HG03095 (cell line): Measurements from ENCODE around the gene ARHGAP24.
"Not testable (repeated sequence)": the region's sequence is repeated elsewhere in the genome, so short reads cannot be mapped to it uniquely, and the experiment has no call there.

ENCODE experiments used
- ATAC-seq: cut with Tn5 transposase; IDR thresholded peaks from one replicate; pipeline ENCODE4 v1.9.1; 2021; ENCODE audit warnings: moderate library complexity; ENCODE audit not compliant: unreplicated experiment

The ARHGAP24 gene

DNA sequence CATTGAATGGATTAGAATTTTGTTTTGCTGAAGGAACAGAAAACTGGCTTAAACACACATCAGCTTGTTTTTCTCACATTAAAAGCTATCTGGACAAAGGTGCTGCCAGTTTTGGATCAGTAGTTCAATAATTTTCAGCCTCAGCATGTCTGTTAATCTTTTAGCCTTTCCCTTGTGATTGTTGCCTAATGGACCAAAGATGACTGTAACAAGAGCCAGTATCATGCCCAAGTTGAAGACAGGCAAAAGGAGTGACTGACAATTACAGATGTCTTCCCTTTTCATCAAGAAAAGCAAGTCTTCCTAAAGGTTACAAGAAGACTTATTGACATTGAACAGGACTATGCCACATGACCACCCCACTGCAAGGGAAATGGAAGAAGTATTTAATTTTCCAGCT lies 465.2 kb downstream of the ARHGAP24 start:
- no peak for ATAC-seq

DNA sequence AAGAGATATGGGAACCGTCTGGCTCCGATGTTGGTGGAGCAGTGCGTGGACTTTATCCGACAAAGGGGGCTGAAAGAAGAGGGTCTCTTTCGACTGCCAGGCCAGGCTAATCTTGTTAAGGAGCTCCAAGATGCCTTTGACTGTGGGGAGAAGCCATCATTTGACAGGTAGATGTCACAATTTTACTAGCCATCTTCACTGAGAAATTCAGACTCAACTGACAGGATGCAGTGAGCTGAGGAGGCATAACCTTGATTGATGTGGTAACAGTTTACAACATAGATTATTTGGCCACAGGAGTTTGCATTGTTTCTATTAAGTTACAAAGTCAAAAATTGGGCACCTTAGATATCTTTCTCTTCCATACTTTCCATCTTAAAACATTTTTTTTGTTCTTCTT lies 467.2 kb downstream of the ARHGAP24 start:
- no peak for ATAC-seq

DNA sequence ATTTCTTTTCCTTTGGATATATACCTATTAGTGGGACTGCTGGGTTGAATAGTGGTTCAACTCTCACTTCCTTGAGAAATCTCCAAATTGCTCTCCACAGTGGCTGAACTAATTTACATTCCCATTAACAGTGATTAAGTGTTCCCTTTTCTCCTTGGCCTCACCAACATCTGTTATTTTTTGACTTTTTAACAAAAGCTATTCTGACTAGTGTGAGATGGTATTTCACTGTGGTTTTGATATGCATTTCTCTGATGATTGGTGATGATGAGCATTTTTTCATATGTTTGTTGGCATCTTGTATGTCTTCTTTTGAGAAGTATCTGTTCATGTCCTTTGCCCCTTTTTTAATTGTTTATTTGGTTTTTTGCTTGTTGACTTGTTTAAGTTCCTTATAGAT lies 471.9 kb downstream of the ARHGAP24 start:
- no peak for ATAC-seq

DNA sequence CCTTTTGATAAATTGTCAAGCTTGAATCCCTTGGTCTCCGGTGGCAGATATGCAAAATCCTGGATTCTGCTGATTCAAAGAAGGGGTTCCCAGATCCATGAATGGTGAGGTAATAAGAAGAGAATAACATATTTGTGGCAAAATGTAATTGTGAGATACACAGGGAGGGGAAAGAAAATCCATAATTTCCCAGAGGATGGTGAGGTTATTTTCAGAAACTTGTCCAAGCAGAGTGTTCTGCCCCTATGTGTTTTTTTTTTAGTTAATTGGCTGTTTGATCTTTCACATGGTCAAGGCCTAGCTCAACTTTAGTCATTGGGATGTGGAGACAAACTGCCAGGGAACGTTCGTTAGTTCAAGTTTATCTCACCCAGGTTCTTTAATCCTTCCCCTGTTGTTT lies 476.1 kb downstream of the ARHGAP24 start:
- no peak for ATAC-seq

DNA sequence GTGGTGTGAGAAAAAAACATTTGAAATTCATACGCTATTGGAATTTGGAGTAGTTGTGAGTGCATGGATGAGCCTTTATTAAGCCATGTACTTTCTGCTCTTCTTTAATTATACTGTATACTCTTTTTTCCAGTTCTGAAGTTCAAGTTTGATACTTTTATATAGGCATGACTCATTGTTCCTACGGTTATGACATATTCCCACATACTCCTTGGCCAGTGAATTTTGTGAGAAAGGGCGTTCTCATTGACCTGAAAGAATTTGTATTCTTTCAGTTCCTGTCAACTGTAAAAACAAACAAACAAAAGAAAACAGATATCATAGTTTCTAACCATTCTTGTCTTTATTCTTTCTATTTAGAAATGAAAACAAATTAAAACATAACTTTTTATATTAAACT lies 477.6 kb downstream of the ARHGAP24 start:
- no peak for ATAC-seq

DNA sequence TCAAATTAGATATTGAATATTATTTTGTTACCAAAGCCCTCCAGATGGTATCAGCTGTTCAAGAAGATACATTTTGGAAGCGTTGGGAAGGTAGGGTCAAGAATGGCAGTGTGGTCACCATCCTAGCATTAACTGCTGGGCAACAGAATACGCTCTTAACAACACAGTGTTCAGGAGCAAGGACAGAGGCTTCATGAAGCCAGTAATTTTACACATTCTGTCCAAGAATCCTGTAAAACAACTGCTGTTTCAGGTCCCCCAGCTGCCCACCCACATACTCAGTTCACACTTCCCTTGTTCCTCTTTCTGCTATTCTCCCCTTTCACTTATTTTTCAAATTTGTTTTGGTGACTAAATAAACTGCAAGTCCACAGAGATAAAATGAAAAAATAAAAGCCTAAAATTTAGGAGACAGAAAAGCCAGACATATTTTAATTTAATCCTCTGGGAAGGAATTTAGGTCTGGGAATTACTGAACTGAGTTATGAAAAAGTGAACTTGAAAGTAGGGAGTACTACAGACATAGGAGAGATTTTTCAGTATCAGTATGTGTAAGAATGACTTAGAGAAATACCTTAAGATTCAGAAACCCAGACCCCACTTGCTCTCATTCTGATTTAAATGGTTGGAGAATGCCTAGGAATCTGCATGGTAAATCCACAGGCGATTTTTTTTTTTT lies 478.2 kb downstream of the ARHGAP24 start:
- no peak for ATAC-seq

DNA sequence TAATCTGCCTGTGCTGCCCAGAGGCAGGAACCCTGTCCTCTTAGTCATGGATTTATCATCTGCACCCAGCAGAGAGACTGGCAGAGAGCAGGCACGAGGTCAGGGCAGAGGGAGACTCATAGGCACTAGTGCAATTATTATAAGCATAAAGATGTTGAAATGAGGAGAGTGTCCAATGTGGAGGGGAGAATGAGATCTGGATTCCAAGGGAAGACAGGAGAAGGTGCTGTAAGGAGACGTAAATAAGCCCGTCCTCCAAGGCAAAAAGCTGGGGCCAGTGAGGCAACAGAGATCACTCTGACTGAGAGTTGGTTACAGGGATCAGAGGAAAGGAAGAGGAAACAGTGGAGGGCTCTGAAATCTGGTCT lies 478.7 kb downstream of the ARHGAP24 start:
- no peak for ATAC-seq

DNA sequence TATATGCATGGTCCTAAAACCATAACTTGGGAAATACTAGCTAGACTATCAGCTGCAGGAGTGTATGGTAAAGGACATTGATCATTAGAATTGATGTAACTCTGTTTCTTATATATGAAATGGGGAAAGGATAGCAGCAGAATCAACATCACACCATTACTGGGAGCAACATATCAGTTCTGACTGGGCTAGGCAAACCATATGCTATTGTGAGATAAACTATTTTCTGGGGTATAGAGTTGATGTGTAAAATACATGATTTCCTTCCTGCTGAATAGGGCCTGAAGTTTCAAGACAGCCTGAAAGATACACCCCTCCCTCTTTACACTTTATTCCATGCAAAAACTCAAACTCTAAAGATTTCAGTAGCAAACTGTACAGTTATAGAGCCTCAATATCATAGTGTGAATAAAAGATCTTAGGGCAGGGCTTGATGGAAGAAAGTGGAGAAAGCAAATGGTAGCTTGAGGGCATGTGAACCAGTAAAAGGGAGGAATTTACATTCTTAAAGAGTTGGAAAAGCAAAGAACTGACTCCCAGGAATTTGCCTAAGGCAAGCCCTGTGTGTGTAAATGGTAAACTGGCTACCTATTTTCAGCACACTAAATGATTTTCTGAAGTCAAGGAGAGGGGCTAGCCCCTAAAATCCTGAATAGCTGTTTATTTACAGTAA lies 480.8 kb downstream of the ARHGAP24 start:
- ATAC-seq = no peak

DNA sequence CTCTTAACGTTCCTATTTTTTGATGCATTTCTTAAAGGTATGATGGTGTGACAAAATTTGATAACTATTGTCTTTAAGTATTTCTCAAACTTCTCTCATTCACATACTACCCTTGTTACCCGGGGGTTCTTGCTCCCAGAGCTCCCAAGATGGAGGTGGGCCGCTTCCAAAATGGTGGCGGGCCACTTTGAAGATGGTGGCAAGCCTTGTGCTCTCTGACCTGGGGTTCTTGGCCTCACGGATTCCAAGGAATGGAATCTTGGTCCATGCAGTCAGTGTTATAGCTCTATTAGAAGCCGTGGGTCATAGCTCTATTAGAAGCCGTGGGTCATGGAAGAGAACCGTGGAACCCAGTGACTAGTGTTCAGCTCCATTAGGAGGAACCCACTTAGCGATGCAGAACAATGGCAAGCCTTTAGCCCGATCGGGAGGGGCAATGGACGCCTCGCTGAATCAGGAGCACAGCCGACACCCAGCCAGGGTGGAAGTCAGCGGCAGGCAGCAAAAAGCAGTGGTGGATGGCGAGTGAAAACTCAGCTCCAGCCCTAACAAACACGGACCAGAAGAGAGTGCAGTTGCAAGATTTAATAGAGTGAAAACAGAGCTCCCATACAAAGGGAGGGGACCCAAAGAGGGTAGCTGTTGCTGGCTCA lies 481.5 kb downstream of the ARHGAP24 start:
- no peak for ATAC-seq

DNA sequence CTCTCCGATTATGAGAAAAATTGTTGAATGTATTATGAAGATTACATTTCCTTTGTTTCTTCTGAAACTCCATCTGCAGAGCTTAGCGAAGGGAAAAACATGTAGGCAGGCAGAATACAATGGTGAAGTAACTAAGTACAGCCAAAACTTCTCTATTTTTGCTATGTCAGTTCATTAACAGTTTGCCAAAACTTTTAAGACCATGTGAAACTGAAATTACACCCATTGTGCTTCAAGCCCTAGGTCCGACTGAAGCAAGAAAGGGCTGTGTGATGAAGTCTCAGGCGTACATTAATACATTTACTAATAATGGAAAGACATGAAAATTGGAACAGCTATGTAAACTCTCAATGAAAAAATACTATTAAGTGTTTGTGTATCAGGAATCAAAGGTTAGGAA lies 486.9 kb downstream of the ARHGAP24 start:
- ATAC-seq = no peak

DNA sequence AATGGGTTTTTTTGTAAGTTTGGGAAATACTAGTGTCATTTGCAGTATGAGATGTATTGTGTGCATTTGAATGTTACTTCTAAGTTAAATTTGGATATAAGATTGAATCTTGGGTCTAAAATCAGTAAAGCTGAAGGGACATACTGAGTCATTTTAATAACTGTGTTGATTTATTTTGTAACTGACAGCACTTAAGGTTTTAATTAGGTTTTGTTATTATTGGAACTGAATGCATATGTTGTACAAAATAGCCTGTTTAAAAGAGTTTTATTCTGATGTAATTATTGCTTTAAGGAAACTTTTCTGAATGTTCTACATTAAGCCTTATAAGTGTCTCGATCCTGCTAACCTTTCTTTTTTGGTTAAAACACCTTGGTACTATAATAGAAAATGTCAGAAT lies 488.3 kb downstream of the ARHGAP24 start:
- ATAC-seq = no peak

DNA sequence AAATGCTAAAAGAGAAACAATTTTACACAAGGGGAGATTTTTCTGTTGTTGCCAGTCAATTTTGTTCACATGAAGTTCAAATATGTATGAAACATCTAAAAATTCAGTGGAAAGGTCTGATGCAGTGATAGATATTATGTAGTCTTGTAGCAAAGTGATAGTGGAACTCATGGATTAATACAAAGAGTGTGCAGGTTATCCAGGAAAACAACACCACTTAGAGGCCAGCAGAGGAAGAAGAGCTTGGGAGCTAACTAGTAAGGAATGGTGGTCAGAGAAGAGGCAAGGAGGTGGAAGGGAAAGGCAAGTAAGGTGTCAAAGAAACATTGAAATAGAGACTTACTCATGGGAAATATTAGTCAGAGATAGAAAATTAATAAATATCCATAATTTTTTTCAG lies 489.3 kb downstream of the ARHGAP24 start:
- ATAC-seq = no peak

DNA sequence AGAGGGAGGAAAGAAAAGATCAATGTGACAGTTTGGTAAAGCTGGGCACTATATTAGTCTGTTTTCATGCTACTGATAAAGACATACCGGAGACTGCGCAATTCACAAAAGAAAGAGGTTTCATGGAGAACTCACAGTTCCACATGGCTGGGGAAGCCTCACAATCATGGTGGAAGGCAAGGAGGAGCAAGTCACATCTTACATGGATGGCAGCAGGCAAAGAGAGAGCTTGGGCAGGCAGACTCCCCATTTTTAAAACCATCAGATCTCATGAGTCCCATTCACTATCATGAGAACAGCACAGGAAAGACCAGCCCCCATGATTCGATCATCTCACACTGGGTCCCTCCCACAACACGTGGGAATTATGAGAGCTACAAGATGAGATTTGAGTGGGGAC lies 490.1 kb downstream of the ARHGAP24 start:
- ATAC-seq = not testable (repeated sequence)

DNA sequence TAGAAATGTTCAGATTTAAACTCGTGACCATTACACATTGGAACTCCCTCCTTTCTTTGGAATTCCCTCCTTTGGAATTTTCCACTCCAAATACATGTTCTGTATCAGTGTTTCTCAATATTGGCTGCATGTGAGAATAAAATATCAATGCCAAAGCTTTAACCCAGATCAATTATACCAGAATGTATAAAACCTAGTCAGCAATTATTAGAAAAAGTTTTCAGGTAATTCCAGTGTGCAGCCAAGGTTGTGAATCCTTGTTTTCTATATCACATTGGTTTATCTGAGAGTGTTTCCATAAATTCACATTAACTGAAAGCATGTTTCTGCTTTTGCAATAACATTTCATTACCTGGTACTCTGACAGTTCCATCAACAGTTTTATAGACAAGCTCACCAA lies 490.6 kb downstream of the ARHGAP24 start:
- no peak for ATAC-seq

DNA sequence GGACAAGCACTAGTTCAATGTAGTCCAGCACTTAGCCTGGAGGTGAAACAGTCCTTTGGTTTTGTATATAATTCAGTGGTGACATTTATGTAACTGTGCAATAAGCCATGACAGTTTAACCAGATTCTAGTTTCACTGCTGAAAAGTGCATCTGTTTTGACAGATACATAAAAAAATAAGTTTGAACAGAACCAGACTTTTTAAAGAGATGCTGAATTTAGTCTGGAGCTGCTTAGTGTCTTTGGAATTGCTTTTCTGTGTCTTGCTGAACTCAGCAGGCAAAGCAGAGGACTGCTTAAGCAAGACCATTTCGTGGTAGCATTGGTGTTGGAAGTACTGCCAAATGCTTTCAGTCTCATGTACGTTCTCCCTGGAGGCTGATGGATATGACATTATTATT lies 491.4 kb downstream of the ARHGAP24 start:
- ATAC-seq = no peak

DNA sequence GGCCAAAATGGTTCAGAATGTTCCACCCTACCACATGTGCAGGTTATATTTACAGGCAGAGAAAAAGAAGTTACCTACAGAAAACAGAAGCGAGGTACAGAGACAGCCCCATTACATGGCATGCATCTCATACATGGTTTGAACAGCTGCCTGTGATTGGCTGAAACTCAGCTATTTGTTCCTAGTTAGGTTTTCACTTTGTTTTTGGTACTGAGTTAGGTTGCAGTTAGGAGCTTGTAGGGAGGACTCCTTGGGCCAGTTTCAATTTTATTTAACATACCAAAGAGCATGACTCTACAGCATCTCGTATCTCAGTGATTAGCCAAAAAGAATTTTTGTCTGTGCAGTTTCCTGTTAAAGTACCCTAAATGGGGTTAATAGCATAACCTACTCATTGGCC lies 492.9 kb downstream of the ARHGAP24 start:
- ATAC-seq = no peak

DNA sequence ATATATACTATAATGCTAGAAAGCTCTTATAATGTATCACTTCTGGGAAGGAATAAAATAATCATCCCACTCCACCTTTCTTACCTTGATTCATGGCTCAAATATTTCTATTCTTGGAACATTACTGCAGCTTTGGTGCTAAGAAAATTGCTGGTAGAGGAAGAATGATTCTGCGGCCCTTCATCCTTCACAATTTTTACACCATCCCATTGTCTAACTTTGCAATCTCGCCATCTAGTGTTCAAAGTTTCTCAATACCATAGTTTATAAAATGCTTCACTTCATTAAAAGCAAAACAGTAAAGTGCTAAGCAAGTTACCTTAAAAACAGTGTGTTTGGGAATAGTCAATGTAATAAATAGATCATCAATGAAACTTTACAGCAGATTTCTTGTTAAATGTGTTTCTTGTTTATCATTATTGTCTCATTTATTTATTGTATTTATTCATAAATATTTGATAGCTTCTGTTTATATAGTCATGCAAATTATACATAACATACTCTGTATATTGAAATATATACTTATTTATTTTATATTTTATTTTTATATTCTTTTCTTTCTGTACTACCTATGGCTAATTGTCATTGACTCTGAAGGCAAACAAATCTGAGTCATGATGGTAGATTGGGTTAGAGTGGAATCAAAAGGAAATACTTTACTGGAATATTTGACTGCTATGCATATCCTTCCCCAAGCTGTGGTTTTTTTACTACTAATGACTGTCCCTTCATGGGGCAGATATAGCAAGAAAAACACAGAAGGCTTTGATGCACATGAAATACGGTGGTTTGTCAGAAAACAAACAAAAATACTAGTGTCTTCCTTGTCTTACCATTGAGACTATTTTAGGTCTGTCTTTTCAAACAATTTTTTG lies 494.2 kb downstream of the ARHGAP24 start:
- no peak for ATAC-seq

DNA sequence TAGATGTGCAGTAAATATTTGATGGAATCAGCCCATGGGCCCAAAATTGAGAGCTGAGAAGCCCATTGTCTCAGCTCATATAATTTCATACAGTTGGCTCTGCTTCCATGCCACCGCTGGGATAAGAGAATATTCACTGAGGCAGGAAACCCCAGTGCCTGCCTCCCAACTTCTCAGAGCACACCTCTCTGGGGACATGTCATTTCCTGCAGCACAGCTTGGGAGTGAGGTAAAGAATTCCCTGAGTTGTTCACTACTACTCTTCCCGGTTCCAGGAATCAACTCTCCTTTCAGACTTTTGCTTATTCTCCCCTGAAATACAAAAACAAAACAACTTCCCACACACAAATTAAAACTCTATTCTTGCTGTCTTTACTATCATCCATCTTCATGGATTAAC lies 495.6 kb downstream of the ARHGAP24 start:
- ATAC-seq = no peak

DNA sequence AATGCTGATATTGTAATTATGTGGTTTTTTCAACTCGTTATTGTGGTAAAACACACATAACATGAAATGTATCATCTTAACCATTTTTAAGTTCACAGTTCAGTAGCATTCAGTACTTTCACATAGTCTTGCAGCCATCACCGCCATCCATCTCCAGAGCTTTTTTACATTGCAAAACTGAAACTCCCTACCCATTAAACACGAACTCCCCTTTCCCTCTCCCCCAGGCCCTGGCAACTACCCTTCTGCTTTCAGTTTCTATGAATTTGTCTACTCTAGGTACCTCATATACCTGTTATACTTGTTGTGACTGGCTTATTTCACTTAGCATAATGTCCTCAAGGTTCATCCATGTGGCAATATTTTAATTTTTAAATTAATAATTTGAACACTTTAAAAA lies 504.3 kb downstream of the ARHGAP24 start:
- ATAC-seq = peak; percentile 80

DNA sequence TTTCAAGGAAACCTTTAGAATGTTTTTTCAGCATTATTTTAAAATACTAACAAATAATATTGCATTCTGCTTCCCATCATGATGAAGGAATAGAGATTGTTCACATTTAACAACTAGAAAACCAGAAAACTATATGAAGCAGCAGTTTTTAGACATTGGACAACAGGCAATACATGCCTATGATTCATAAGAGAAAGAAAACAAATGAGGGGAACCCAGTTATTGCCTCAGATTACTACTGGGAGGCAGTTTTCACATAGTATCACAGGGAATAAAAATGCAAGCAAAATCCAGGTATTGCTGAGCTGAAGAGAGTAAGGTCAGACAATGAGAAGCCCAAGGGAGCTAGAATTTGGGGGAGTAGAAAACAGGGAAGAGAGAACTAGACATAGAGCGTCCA lies 511.3 kb downstream of the ARHGAP24 start:
- no peak for ATAC-seq

DNA sequence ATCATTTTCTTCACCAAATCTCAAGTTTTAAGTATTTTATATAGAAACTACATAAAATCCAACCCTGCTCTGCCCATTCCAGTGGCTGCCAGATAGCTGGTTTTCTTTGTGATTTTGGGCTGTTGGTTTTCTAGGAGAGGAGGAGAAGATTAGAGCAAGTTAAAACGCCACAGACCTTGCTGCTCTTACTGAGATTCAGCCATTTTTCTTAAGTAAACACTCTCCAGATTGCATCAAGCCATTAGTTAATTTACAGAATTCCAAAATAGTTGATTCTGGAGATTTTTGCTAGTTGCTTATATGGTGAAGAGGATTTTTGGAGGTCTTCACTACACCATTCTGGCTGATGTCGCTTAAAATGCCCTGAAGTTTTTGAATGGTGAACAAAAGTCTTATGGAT lies 518.7 kb downstream of the ARHGAP24 start:
- no peak for ATAC-seq

DNA sequence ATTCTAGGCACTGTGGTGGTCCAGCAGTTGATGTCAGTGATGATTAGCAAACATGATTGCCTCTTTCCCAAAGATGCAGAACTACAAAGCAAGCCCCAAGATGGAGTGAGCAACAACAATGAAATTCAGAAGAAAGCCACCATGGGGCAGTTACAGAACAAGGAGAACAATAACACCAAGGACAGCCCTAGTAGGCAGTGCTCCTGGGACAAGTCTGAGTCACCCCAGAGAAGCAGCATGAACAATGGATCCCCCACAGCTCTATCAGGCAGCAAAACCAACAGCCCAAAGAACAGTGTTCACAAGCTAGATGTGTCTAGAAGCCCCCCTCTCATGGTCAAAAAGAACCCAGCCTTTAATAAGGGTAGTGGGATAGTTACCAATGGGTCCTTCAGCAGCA lies 519.6 kb downstream of the ARHGAP24 start:
- ATAC-seq = no peak
